Panc1 (cell line): ENCODE measurements around the gene TCEA3. TPM values are rescaled to one million over a fixed set of nuclear protein-coding genes. Genes with fewer than 3 reads are reported as not detected.

Experiments used
- ATAC-seq: fragments of 200-7000 bp; cut with Tn5 transposase; 2 replicates; pipeline ENCODE4 v1.9.1; 2020; ENCODE audit warnings: mild to moderate bottlenecking, moderate library complexity
- BruUV-seq: library from RNA; stranded (reverse); fragments of 400-500 nt; replicated peaks from 2 replicates; lab custom pipeline; 2021; lab: Mats Ljungman, UMichigan
- CTCF ChIA-PET: fragments of 300-600 bp; sonication (Branson Sonifier 250); formaldehyde crosslinking; loops from one replicate; lab custom pipeline; 2022; ENCODE audit warnings: antibody characterized with exemption; lab: Charles Lee
- POLR2A ChIA-PET: fragments of 300-600 bp; sonication (Branson Sonifier 250); formaldehyde crosslinking; loops from one replicate; lab custom pipeline; 2022; ENCODE audit warnings: antibody characterized with exemption; lab: Charles Lee
- DNase-seq: peaks from one replicate; pipeline ENCODE4 v3.0.0-alpha.2; 2010; ENCODE audit warnings: low read depth, low spot score
- H3K27ac ChIP-seq: 2 replicates; pipeline ENCODE4 v1.5.1; 2011; ENCODE audit warnings: mild to moderate bottlenecking, low read length, inconsistent platforms
- H3K27me3 ChIP-seq: fragments of 200-500 bp; sonication (Bioruptor generic); 2 replicates; pipeline ENCODE4 v1.6.0; 2014; ENCODE audit warnings: low read length, inconsistent platforms; ENCODE audit not compliant: control insufficient read depth, insufficient read depth
- H3K36me3 ChIP-seq: fragments of 200-500 bp; sonication (Bioruptor generic); 2 replicates; pipeline ENCODE4 v1.5.1; 2014; ENCODE audit warnings: inconsistent platforms, mild to moderate bottlenecking, low read length, moderate library complexity; ENCODE audit not compliant: control insufficient read depth, insufficient read depth
- H3K4me1 ChIP-seq: 2 replicates; pipeline ENCODE4 v1.5.1; 2011; ENCODE audit warnings: inconsistent platforms, mild to moderate bottlenecking, low read length, moderate library complexity; ENCODE audit not compliant: control insufficient read depth, insufficient read depth
- H3K4me3 ChIP-seq, 2 experiments: 2 replicates each; pipeline ENCODE4 v1.5.1; 2011 to 2012; ENCODE audit warnings: low read depth in 2 of 2, low read length in 2 of 2, mild to moderate bottlenecking in 2 of 2, inconsistent platforms in 1 of 2, moderate library complexity in 1 of 2
- H3K9me3 ChIP-seq: fragments of 200-500 bp; sonication (Bioruptor generic); 2 replicates; pipeline ENCODE4 v1.5.1; 2014; ENCODE audit warnings: low read depth, mild to moderate bottlenecking, inconsistent platforms, low read length, moderate library complexity; ENCODE audit not compliant: control insufficient read depth, insufficient read depth
- POLR2AphosphoS5 ChIP-seq: IDR thresholded peaks from 2 replicates; pipeline ENCODE4 v1.6.1; 2012; ENCODE audit warnings: mild to moderate bottlenecking, low read depth, low read length, moderate library complexity
- SIN3A ChIP-seq: IDR thresholded peaks from 2 replicates; pipeline ENCODE4 v1.6.1; 2012; ENCODE audit warnings: low read depth, mild to moderate bottlenecking, low read length, moderate library complexity, borderline replicate concordance; ENCODE audit not compliant: insufficient read depth
- TCF7L2 ChIP-seq: IDR thresholded peaks from 2 replicates; pipeline ENCODE4 v1.6.1; 2011; ENCODE audit warnings: mild to moderate bottlenecking, low read depth, low read length, inconsistent platforms
- in situ Hi-C: cut with HindIII; loops from 2 replicates; pipeline ENCODE4 v1.10.0; 2016; ENCODE audit warnings: low sequenced_read_pairs, low pct_unique_long_range_greater_than_20kb
- intact Hi-C: fragments of 100-400 bp; cut with micrococcal nuclease; formaldehyde crosslinking; loops from one replicate; pipeline ENCODE4 v1.10.0; 2022; ENCODE audit not compliant: unreplicated experiment
- total RNA-seq: library from RNA; stranded (reverse); gene quantifications from one replicate; pipeline ENCODE4 v1.2.1, GENCODE V29; 2021; ENCODE audit not compliant: unreplicated experiment
- TF ChIP-seq, protein P1 (sequence below), 2 experiments: IDR thresholded peaks; 2 replicates each; pipeline ENCODE4 v1.6.1; 2011 to 2012; ENCODE audit warnings: low read depth in 2 of 2, control low read depth in 1 of 2, low read length in 1 of 2, mild to moderate bottlenecking in 1 of 2, moderate library complexity in 1 of 2; ENCODE audit not compliant: insufficient read depth in 1 of 2
- TF ChIP-seq, protein P2 (sequence below): fragments of 450-650 bp; IDR thresholded peaks from 2 replicates; pipeline ENCODE4 v1.5.1; 2017; ENCODE audit warnings: mild to moderate bottlenecking

TCEA3 gene
- total RNA-seq, 1 experiment from 2014 or later = 8.3 TPM

DNA sequence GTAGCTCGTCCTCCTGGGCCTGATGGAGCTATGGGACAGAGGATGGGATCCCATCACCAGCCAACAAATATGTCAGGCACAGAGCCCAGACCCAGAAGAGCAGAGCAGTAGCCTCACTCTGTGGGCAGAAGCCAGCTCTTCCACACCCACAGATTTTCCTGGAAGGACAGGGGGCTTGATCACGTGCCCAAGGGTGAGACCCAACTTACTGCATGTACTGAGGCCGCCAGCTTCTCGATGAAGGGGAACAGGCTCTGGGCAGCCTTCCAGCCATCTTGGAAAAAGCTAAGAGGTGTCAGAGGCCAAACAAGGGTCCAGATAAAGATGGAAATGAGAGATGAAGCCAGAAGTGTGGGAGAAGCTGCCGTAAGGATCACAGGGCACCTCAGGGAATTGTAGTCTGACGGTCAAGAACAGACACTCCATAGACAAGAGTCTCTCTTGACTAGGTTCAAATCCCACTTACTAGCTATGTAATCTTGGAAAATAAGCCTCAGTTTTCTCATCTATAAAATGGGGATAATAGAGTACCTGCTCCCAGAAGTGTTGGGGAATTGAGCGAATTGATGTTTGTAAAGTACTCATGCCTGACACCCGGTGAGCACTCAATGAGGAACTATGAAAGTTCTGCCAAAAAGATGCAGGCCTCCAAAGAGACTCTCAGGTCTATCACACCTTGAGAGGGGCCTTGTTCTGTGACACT lies 17.0 kb upstream of the TCEA3 start:
- in situ Hi-C loops (no loop called here), intact Hi-C loops (no loop called here)
- TF ChIP-seq TCF7L2 (no peak), SIN3A (no peak)
- H3K4me3 ChIP-seq = no peak overlapping the region
- H3K27me3 ChIP-seq = no peaks in the 10 kb centered on the region
- ATAC-seq (no peak), DNase-seq (no peak)
- ChIA-PET POLR2A (interaction anchor here (0.6 kb wide), 2 partner anchors 97 to 255 kb away, joined by 3 to 5 read pairs; partner anchors contain the start of gene HNRNPR), CTCF (no interaction called here)
- no peaks in the 10 kb centered on the region for H3K9me3 ChIP-seq
- H3K27ac ChIP-seq = no peak overlapping the region
- H3K4me1 ChIP-seq = no peaks in the 10 kb centered on the region
- no peaks in the 10 kb centered on the region for H3K36me3 ChIP-seq
- BruUV-seq = no TSS peak

DNA sequence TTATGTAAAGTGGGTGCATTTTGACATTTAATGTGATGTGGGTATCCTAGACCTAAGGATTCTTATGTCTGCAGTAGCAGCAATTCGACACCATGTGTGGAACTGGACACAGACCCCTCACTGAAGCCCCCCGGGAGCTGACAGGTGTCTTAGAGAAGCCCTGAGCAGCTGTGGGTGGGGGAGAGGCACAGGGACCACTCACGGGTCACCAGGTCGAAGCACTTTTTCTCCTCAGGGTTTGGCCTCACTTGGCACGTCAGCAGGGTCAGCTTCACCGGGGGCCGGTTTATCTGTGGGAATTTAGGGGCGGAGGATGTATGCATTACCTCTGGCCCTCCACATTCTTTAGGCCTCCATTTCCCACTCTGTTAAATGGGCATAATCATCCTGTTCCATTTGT lies 14.0 kb upstream of the TCEA3 start:
- Histone ChIP-seq H3K4me3 (no peak overlapping the region), H3K27me3 (no peaks in the 10 kb centered on the region), H3K36me3 (no peaks in the 10 kb centered on the region), H3K9me3 (no peaks in the 10 kb centered on the region), H3K4me1 (no peaks in the 10 kb centered on the region), H3K27ac (no peak overlapping the region)
- BruUV-seq = no TSS peak
- in situ Hi-C loops = no loop called here
- ChIA-PET CTCF (no interaction called here), POLR2A (no interaction called here)
- DNase-seq (no peak), ATAC-seq (no peak)
- intact Hi-C loops = no loop called here
- TF ChIP-seq, protein P1, sequence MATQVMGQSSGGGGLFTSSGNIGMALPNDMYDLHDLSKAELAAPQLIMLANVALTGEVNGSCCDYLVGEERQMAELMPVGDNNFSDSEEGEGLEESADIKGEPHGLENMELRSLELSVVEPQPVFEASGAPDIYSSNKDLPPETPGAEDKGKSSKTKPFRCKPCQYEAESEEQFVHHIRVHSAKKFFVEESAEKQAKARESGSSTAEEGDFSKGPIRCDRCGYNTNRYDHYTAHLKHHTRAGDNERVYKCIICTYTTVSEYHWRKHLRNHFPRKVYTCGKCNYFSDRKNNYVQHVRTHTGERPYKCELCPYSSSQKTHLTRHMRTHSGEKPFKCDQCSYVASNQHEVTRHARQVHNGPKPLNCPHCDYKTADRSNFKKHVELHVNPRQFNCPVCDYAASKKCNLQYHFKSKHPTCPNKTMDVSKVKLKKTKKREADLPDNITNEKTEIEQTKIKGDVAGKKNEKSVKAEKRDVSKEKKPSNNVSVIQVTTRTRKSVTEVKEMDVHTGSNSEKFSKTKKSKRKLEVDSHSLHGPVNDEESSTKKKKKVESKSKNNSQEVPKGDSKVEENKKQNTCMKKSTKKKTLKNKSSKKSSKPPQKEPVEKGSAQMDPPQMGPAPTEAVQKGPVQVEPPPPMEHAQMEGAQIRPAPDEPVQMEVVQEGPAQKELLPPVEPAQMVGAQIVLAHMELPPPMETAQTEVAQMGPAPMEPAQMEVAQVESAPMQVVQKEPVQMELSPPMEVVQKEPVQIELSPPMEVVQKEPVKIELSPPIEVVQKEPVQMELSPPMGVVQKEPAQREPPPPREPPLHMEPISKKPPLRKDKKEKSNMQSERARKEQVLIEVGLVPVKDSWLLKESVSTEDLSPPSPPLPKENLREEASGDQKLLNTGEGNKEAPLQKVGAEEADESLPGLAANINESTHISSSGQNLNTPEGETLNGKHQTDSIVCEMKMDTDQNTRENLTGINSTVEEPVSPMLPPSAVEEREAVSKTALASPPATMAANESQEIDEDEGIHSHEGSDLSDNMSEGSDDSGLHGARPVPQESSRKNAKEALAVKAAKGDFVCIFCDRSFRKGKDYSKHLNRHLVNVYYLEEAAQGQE (IDR thresholded peaks at IDR 0.05; ENCODE audit: insufficient read depth in 1 of 2, low read depth in 2 of 2, low read length in 1 of 2) = no peak
- TF ChIP-seq, protein P2, sequence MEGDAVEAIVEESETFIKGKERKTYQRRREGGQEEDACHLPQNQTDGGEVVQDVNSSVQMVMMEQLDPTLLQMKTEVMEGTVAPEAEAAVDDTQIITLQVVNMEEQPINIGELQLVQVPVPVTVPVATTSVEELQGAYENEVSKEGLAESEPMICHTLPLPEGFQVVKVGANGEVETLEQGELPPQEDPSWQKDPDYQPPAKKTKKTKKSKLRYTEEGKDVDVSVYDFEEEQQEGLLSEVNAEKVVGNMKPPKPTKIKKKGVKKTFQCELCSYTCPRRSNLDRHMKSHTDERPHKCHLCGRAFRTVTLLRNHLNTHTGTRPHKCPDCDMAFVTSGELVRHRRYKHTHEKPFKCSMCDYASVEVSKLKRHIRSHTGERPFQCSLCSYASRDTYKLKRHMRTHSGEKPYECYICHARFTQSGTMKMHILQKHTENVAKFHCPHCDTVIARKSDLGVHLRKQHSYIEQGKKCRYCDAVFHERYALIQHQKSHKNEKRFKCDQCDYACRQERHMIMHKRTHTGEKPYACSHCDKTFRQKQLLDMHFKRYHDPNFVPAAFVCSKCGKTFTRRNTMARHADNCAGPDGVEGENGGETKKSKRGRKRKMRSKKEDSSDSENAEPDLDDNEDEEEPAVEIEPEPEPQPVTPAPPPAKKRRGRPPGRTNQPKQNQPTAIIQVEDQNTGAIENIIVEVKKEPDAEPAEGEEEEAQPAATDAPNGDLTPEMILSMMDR = no peak
- TF ChIP-seq TCF7L2 = no peak
- TF ChIP-seq SIN3A = no peak
- TF ChIP-seq POLR2AphosphoS5 = no peak

DNA sequence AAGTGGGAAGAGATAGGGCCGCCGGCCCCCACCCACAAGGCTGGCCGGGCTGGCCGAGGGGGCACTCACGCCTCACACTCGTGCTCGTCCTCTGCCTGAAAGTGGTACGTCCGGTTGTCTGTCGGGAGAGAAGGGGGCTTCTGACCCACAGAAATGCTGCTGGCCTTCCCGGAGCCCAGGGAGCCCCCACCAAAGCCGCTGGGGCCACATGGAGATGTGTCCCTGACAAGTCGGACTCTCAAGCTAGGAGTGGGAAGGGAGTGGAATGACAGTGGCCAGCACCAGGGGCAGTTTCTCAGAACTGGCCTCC lies 12.8 kb upstream of the TCEA3 start:
- Histone ChIP-seq H3K36me3 (no peaks in the 10 kb centered on the region), H3K4me1 (no peaks in the 10 kb centered on the region), H3K9me3 (no peaks in the 10 kb centered on the region), H3K4me3 (no peak overlapping the region), H3K27me3 (no peaks in the 10 kb centered on the region), H3K27ac (no peak overlapping the region)
- TF ChIP-seq SIN3A = no peak
- no peak for TF ChIP-seq TCF7L2
- TF ChIP-seq, protein P1 (IDR thresholded peaks at IDR 0.05; ENCODE audit: insufficient read depth in 1 of 2, low read depth in 2 of 2, low read length in 1 of 2) = no peak
- TF ChIP-seq, protein P2 = no peak
- TF ChIP-seq POLR2AphosphoS5 = no peak
- DNase-seq (no peak), ATAC-seq (no peak)
- intact Hi-C loops (no loop called here), in situ Hi-C loops (no loop called here)
- no TSS peak for BruUV-seq
- ChIA-PET POLR2A (no interaction called here), CTCF (no interaction called here)
